Activated CD8-positive, alpha-beta memory T cell treated with anti-CD3 and anti-CD28 coated beads, Interleukin-2, amount 50 U/mL, for 24 hours (primary cell): Measurements from ENCODE around the gene FDPS.

ENCODE experiments used
- DNase-seq: peaks from one replicate; pipeline ENCODE4 v3.0.0-alpha.2; 2020; ENCODE audit errors: extremely low read depth

Gene FDPS

DNA sequence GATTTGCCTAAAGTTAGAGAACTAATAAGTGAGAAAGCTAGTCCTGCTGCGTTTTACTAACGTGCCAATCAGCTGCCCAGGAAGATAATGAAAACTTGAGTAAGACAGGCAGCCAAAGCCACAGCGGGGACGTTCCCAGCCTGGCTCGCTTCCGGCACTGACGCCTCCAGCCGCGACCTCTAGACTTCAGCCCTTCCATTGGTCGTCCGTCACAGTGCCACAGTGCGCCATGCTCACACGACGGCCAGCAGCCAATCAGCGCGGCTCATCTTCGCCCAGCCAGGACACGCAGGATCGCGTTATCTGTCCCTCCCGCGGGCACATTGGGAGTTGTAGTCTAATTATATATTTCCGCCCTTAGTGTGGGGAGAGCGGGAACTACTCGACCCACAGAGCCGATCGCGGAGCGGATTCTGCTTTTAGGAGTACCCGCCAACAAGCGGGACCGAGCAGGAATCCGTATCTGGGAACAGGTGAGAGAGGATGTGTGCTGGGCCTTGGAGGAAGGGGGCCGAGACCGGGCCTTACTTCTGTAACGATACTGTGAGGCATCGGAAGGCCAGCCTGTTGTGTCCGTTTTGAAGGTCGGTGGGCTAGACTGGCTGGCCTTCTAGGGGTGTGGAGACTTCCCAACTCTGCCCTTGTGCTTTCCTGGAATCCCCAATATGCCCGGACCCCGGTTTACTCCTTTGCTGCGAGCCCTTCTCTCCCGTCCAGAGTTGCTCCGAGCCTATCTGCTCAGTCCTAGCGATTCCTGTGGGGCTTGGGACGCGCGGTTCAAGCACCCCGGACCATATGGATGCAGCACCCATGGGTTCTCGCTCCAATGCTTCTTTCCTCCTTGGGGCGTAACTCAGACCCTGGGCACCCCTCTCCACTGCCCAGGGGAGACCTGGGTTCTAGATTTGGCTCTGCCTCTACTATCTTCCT, at the start of gene FDPS:
FDPS (plus strand) TSS at position 374 of the 930 bp plus-strand sequence. CDS start 924 bp downstream, outside the sequence.
- DNase-seq: peak; percentile 93

DNA sequence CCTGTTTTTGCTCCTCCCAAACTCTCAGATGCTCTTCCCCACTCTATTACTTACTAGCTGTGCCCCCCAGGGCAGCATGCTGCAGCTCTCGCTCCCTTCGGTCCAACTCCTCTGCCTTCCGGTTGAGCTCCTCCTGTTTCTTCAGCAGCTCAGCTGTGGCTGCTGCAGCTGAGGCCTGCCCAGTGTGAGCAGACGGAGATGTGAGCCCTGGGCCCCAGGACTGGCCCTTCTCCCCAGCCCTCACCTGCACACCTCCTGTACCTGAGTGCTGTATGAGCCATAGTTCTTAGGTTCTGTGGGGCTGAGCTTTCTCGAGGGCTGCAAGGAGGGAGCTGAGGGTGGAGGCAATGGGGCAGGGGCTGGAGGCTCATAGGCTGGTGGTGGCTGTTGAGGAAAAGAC, 48.4 kb upstream of the FDPS start:
- DNase-seq: no peak

DNA sequence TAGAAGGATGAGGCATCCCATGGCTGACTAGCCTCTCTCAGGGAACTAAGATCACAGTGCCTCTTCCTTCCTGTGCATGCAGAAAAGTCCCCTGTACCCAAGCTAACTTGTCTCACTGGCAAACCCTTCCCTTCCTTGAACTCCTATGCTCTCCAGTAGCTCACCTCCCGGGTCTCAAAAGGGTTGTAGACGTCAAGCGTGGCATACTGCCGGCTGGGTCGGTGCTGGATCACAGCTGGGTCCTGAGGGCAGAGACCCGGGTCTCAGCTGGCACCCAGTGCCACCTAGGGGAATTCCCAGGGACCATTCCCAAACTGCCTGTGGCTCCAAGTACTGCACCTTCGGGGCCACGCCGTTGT, 47.2 kb upstream of the FDPS start:
- no peak for DNase-seq

- DNase-seq: peak; percentile 84
Measured at GRCh38 chr1:155261852-155262673, 46.6 kb upstream of the FDPS start, which contains the start of gene SCAMP3. Gene SCAMP3, minus strand, starts transcription at chr1:155262360. Its CDS starts 209 bp downstream, at chr1:155262151.

GRCh38 chr1:155263067-155263466, 45.6 kb upstream of the FDPS start:
- DNase-seq: no peak

DNA sequence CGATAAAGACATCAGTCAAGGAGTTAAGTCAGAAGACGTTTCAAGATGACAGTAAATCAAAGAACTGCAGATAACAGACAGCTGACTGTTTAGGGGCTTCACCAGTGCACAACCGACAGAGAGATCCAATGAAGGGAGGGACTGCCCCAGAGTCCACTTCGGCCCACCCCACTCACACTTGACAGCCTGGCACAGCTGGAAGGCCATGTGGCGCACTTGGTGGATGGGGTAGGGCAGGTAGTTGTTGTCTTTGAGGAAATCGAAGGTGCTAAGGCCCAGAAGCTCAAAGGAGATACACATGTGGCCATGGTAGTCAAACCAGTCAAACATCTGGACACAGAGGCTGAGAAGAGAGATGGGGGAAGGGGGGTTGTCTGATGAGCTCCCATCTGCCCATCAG, 42.1 kb upstream of the FDPS start:
- no peak for DNase-seq

DNA sequence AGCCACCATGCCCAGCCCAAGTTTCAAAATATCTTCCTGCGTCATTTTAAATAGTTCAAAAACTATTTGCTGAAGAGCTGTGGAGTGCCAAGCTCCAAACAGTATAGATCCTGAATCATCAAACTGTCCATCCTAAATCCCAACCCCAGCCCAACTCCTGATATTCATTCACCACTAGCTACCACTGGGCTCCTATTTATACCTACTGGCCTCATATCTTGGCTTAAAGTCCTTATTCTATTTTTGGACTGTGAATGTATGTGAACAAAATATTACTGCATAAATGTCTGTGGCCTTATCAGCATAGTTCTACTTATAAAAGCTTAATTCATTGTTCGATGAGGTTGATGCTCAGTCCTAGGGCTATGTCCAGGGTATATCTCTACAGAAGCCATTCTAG, 41.3 kb upstream of the FDPS start:
- no peak for DNase-seq

- DNase-seq: no peak
Measured at GRCh38 chr1:155268630-155269029, 40.0 kb upstream of the FDPS start.

DNA sequence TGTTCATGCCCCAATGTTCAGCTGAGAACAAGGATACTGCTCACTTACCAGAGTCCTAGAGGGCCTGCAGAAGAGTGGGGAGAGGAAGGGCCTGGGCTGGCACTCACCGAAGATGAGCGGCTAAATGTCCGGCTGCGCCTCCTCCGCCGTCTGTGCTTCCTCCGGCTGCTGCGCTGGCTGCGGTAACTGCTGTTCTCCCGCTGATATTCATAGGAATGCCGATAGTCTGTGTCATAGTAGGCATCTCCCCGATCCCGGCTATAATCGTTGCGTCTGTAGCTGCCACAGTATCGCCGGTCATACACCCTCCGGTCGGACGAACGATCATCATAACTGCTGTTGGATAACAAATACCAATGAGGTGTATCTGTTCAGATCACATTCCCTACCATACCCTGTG, 39.3 kb upstream of the FDPS start:
- DNase-seq: no peak

DNA sequence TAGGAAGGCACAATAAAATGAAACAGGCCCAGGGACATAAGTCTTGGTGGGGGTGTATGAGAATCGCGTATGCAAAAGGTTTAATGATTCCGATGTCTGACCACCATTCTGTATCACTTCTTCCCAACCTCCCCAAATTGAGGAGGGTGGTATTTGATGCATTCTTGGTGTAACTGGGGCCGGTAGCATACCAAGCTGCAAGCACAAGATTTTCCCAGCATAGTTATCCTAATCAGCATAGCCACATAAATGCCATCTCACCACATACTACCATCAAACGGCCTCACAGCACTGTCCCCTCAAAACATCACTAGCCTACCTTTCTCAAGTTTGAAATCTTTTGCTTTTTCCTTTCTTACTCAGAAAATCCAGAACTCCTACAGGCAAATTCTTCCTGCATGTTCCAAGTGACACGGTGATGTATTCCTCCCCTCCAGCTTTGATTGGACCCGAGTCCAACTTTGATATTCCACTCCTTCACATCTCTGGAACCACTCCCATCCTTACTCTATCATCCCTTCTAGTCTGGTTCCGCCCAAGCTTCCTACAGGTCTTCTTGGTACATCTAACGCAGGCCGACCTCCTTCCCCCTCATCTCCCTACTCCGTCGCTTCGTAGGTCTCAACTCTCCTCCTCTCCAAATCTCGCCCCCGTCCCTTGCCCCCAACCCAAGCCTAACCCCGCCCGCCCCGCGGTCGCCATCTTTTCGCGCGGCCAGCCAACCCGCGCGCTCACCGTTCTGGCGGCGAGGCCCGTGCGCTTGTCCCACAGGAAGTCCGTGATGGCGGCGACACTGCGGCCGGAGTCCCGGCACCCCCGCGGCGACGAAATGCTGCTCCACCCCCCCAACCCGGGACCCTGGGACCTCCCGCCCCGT, 36.0 kb upstream of the FDPS start:
- no peak for DNase-seq

- DNase-seq: peak; percentile 88
Measured at GRCh38 chr1:155273343-155274245, 35.1 kb upstream of the FDPS start, which contains the start of gene CLK2. Gene CLK2, minus strand, starts transcription at chr1:155273504. Its CDS starts 2,527 bp downstream, at chr1:155270977.

- DNase-seq: peak; percentile 94
Measured at GRCh38 chr1:155277070-155277901, 31.4 kb upstream of the FDPS start, which contains the start of gene HCN3. Gene HCN3, plus strand, starts transcription at chr1:155277463. Its CDS starts 128 bp downstream, at chr1:155277591.

DNA sequence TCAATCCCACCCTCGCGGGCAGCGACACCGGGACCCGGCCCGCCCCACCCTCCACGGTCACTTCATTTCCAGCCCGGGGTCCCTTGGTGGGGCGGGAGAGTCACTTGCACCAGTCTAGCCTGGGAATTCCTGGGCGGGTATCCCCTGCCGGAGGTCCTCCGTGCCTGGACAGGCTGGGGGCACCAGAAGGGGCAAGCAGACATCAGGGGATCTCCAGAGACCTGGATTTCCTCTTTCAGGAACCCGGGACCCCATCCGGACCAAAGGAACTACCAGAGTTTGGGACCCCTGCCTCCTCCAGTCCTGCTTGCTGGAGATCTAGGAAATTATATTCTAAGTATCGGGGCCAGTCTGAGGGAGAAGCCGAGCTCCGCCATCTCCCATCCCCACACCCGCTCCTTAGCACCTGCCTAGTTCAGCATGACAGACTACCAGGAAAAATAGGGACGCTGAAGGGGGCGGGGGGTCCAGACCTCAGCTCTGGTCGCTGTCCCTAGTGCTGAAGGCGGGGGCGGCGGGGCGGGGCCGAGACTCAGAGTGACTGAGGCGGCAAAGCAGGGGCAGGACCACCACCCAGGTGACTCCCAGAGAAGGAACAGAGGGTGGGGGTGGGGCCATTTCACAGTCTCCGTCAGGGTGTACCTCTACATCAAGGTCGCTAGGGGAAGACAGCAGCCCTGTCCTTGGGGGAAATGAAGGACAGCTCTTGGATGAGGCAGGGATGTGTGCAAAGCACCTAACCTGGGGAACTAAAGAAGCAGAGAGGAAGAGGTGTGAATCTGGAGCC, 30.6 kb upstream of the FDPS start:
- peak; percentile 33 for DNase-seq

DNA sequence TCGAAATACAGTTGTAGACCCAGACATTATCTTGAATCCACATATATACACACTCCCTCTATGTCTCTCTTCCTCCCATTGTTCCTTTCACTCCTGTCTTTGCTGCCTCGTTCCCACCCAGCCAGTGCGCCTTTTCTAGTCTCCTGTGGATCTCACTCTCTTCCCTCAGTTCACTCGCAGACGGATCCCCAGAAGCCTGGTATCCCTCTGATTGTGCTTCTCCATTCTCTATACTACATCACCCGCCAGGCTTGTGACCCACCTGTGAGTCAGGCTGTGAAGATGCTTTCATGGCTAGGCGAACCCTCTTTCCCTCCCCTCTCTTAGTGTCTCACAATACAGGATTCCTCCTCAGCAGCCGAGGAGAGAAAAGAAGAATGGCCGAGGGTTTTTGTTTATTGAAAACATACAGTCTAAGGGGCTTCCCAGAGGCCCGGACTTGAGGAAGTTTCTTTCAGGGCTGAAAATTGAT, 29.9 kb upstream of the FDPS start:
- no peak for DNase-seq

DNA sequence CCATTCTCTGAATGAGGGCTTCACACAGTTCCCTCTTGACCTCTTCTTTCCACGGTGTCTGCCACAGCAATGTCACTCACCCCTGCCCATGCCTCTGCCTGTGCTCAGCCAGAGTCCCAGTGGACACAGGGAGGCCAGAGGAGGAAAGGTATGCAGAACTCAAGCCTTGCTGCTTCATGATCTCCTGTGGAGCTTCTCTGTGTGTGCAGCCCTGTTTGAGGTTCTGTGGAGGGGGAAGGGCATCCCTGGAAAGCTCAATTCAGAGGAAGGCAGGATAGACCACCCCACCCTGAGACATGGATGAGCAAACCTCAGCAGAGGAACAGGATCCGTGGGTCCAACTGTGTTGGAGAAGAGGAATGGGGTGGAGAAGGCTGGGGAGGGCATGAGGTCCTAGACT, 29.4 kb upstream of the FDPS start:
- no peak for DNase-seq

DNA sequence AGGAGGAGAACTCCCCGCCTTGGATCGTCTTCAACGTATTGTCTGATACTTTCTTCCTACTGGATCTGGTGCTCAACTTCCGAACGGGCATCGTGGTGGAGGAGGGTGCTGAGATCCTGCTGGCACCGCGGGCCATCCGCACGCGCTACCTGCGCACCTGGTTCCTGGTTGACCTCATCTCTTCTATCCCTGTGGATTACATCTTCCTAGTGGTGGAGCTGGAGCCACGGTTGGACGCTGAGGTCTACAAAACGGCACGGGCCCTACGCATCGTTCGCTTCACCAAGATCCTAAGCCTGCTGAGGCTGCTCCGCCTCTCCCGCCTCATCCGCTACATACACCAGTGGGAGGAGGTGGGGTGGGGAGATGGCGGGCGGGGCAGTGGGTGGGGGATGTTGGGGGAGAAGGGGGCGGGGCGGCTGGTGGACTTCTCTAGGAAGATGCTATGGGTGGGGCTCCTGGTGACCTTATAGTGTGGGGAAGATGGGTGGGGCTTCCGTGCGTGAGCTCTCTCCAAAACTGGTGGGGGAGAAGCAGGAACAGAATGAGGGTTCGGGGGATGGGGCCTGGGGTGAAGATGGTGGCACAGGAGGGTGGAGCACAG, 26.1 kb upstream of the FDPS start:
- DNase-seq: no peak

- DNase-seq: no peak
Measured at GRCh38 chr1:155284476-155284875, 24.2 kb upstream of the FDPS start.

DNA sequence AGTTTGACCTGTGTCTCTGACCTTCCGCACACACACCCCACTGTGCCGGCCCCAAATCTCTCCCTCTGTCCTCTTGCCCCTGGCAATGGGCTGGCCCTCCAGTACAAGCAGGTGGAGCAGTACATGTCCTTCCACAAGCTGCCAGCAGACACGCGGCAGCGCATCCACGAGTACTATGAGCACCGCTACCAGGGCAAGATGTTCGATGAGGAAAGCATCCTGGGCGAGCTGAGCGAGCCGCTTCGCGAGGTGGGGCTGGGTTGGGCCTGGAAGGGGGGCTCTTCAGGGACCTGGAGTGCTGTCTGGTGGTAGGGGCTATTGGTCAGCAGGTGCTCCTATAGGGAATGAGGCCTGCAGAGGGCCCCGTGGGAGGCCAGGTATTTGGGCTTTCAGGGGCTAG, 23.6 kb upstream of the FDPS start:
- no peak for DNase-seq
